ENCODE results near the gene LRRC7. TPM values are rescaled to one million over a fixed set of nuclear protein-coding genes. Genes with fewer than 3 reads are reported as not detected.

The LRRC7 gene
- total and polyA plus RNA-seq, 2 of the 8 experiments (the other 6 are each of a cell fraction or from before 2014, with no cell fraction given): 0.03 to 0.17 TPM

GRCh38 chr1:69994241-69994640 is 426.5 kb downstream of the LRRC7 start:
- Histone ChIP-seq H3K9me3 (ENCODE audit: insufficient read depth in 2 of 2, low read depth in 1 of 2, low read length in 1 of 2) (no peaks in the 10 kb centered on the region), H3K56ac (replicated peaks; ENCODE audit: insufficient read length, low read depth, low read length) (no peak overlapping the region), H4K5ac (ENCODE audit: insufficient read length, low read depth, low read length) (no peak overlapping the region), H3K79me1 (ENCODE audit: low read depth, low read length) (no peaks in the 10 kb centered on the region), H3K23me2 (ENCODE audit: low read depth, low read length) (no peaks in the 10 kb centered on the region), H4K20me1 (replicated peaks in 1 of 2; ENCODE audit: control insufficient read depth in 1 of 2, insufficient read depth in 2 of 2, low read length in 2 of 2) (no peaks in the 10 kb centered on the region), H2AFZ (ENCODE audit: low read length) (no peak overlapping the region), H4K8ac (ENCODE audit: extremely low read depth, insufficient read depth, low read length) (no peak overlapping the region), H2BK5ac (ENCODE audit: low read depth, low read length) (no peak overlapping the region), H3K27ac (ENCODE audit: low read depth, low read length) (no peak overlapping the region), H3K23ac (ENCODE audit: insufficient read length) (no peak overlapping the region), H3K4me3 (ENCODE audit: extremely low read depth in 1 of 4, insufficient read depth in 2 of 4, low read depth in 3 of 4, low read length in 4 of 4) (no peak overlapping the region), H3K36me3 (ENCODE audit: control insufficient read depth in 2 of 4, insufficient read depth in 4 of 4, low read length in 3 of 4) (no peaks in the 10 kb centered on the region), H3K9ac (replicated peaks in 1 of 4; ENCODE audit: extremely low read depth in 1 of 4, low read depth in 3 of 4, low read length in 3 of 4) (no peak overlapping the region), H3K27me3 (replicated peaks in 1 of 4; ENCODE audit: control insufficient read depth in 3 of 4, extremely low read depth in 1 of 4, insufficient read depth in 3 of 4, low read length in 3 of 4) (no peaks in the 10 kb centered on the region), H4K91ac (replicated peaks; ENCODE audit: insufficient read length, low read length) (no peak overlapping the region), H2BK120ac (replicated peaks; ENCODE audit: low read depth, low read length) (no peak overlapping the region), H3K4ac (replicated peaks; ENCODE audit: insufficient read length, low read depth, low read length) (no peak overlapping the region), H3K79me2 (ENCODE audit: control insufficient read depth in 1 of 2, insufficient read depth in 2 of 2, low read length in 2 of 2) (no peaks in the 10 kb centered on the region), H3K14ac (ENCODE audit: insufficient read length) (no peak overlapping the region), H2AK5ac (ENCODE audit: low read depth, low read length) (no peak overlapping the region), H3K4me2 (ENCODE audit: insufficient read depth in 1 of 2, low read depth in 2 of 2, low read length in 2 of 2) (no peak overlapping the region), H3K4me1 (replicated peaks in 1 of 4; ENCODE audit: control insufficient read depth in 3 of 4, insufficient read depth in 4 of 4, low read length in 3 of 4) (no peaks in the 10 kb centered on the region), H3K18ac (ENCODE audit: extremely low read depth, low read length) (no peak overlapping the region), H2BK12ac (ENCODE audit: low read depth, low read length) (no peak overlapping the region), H2BK15ac (ENCODE audit: low read length) (no peak overlapping the region), H2BK20ac (ENCODE audit: low read length) (no peak overlapping the region)
- WGBS, 2 experiments (ENCODE audit: extremely low coverage in 1 of 2, insufficient coverage in 1 of 2, insufficient read length in 1 of 2, insufficient replicate concordance in 2 of 2, low coverage in 1 of 2, low lambda C conversion rate in 2 of 2, missing lambda C conversion rate in 1 of 2): 83% methylated on average over 1 of the region's 1 CpG; no CpG with 5 or more reads in 1 of the 2 experiments
- POLR2A ChIA-PET (ENCODE audit: partially characterized antibody): no interaction called here
- DNase-seq (ENCODE audit: low read depth in 1 of 2, low spot score in 2 of 2) (no peak), FAIRE-seq (no peak)
- TF ChIP-seq BACH1 (IDR thresholded peaks at IDR 0.05; ENCODE audit: low read length) (no peak), SIRT6 (IDR thresholded peaks at IDR 0.05; ENCODE audit: low read length) (no peak), YY1 (IDR thresholded peaks at IDR 0.05; ENCODE audit: low read depth, low read length) (no peak), GABPA (IDR thresholded peaks at IDR 0.05; ENCODE audit: borderline replicate concordance, insufficient read depth, low read length) (no peak), POU5F1 (IDR thresholded peaks at IDR 0.05; ENCODE audit: low read depth, low read length) (no peak)
- CTCF ChIA-PET (ENCODE audit: partially characterized antibody): interaction anchor here (1.3 kb wide), 1 partner anchor 9 kb away, joined by 5 read pairs; no protein-coding TSS in a partner anchor
